H9 (cell line): ENCODE measurements around the gene CD2BP2. TPM values are rescaled to one million over a fixed set of nuclear protein-coding genes. Genes with fewer than 3 reads are reported as not detected.

ENCODE experiments used
- DNase-seq: peaks from one replicate; pipeline ENCODE4 v3.0.0-alpha.2; 2017
- H2AFZ ChIP-seq: one replicate; pipeline ENCODE4 v1.6.1; 2013; ENCODE audit warnings: mild to moderate bottlenecking, low read length, control low read depth, moderate library complexity
- H2AK5ac ChIP-seq: 2 replicates; pipeline ENCODE4 v1.6.1; 2013; ENCODE audit warnings: low read length, control low read depth, mixed read lengths; ENCODE audit not compliant: insufficient read length
- H2BK120ac ChIP-seq: one replicate; pipeline ENCODE4 v1.6.1; 2013; ENCODE audit warnings: low read depth, mild to moderate bottlenecking, low read length, control low read depth, inconsistent platforms; ENCODE audit not compliant: poor library complexity, severe bottlenecking
- H2BK12ac ChIP-seq: 2 replicates; pipeline ENCODE4 v1.6.1; 2013; ENCODE audit warnings: low read length, control low read depth, mixed read lengths, low read depth; ENCODE audit not compliant: insufficient read length
- H2BK15ac ChIP-seq: 2 replicates; pipeline ENCODE4 v1.6.1; 2013; ENCODE audit warnings: low read depth, low read length, control low read depth
- H2BK20ac ChIP-seq: one replicate; pipeline ENCODE4 v1.6.1; 2013; ENCODE audit warnings: low read depth, mild to moderate bottlenecking, low read length, control low read depth, inconsistent platforms; ENCODE audit not compliant: poor library complexity, severe bottlenecking
- H2BK5ac ChIP-seq: 2 replicates; pipeline ENCODE4 v1.6.1; 2013; ENCODE audit warnings: low read length, control low read depth, mixed read lengths; ENCODE audit not compliant: insufficient read length
- H3K14ac ChIP-seq: 2 replicates; pipeline ENCODE4 v1.6.1; 2013; ENCODE audit warnings: low read length, control low read depth; ENCODE audit not compliant: insufficient read depth
- H3K18ac ChIP-seq: 2 replicates; pipeline ENCODE4 v1.6.1; 2013; ENCODE audit warnings: low read depth, mild to moderate bottlenecking, mixed read lengths, low read length, control low read depth; ENCODE audit not compliant: insufficient read length
- H3K23ac ChIP-seq: 2 replicates; pipeline ENCODE4 v1.6.1; 2013; ENCODE audit warnings: low read length, control low read depth, mixed read lengths, low read depth; ENCODE audit not compliant: insufficient read length
- H3K23me2 ChIP-seq: 2 replicates; pipeline ENCODE4 v1.6.1; 2013; ENCODE audit warnings: low read depth, mild to moderate bottlenecking, mixed read lengths, low read length, control low read depth; ENCODE audit not compliant: insufficient read length, poor library complexity, severe bottlenecking
- H3K27ac ChIP-seq: 2 replicates; pipeline ENCODE4 v1.5.1; 2013; ENCODE audit warnings: low read length, control low read depth, mixed read lengths, low read depth; ENCODE audit not compliant: insufficient read length
- H3K27me3 ChIP-seq: 2 replicates; pipeline ENCODE4 v1.6.1; 2013; ENCODE audit warnings: low read length, control low read depth, inconsistent platforms; ENCODE audit not compliant: insufficient read depth
- H3K4ac ChIP-seq: 2 replicates; pipeline ENCODE4 v1.6.1; 2013; ENCODE audit warnings: low read depth, mild to moderate bottlenecking, control low read depth, inconsistent platforms, low read length, moderate library complexity
- H3K4me1 ChIP-seq: 2 replicates; pipeline ENCODE4 v1.6.1; 2013; ENCODE audit warnings: low read length, control low read depth, inconsistent platforms; ENCODE audit not compliant: insufficient read depth
- H3K4me2 ChIP-seq: 2 replicates; pipeline ENCODE4 v1.6.1; 2013; ENCODE audit warnings: low read length, control low read depth, mixed read lengths; ENCODE audit not compliant: insufficient read length, insufficient read depth
- H3K56ac ChIP-seq: 2 replicates; pipeline ENCODE4 v1.6.1; 2013; ENCODE audit warnings: low read depth, mild to moderate bottlenecking, mixed read lengths, low read length, control low read depth; ENCODE audit not compliant: insufficient read length
- H3K79me1 ChIP-seq: 2 replicates; pipeline ENCODE4 v1.6.1; 2013; ENCODE audit warnings: low read depth, mild to moderate bottlenecking, moderate library complexity, low read length, control low read depth, inconsistent platforms; ENCODE audit not compliant: insufficient read depth, poor library complexity, severe bottlenecking
- H3K79me2 ChIP-seq: 2 replicates; pipeline ENCODE4 v1.6.1; 2013; ENCODE audit warnings: low read length, control low read depth, inconsistent platforms; ENCODE audit not compliant: insufficient read depth
- H3K9ac ChIP-seq: 2 replicates; pipeline ENCODE4 v1.6.1; 2013; ENCODE audit warnings: low read length, control low read depth, mixed read lengths; ENCODE audit not compliant: insufficient read length; ENCODE audit errors: extremely low read depth
- H3K9me3 ChIP-seq: one replicate; pipeline ENCODE4 v1.6.1; 2013; ENCODE audit warnings: low read depth, low read length, inconsistent platforms; ENCODE audit not compliant: control insufficient read depth
- H3T11ph ChIP-seq: one replicate; pipeline ENCODE4 v1.6.1; 2013; ENCODE audit warnings: mild to moderate bottlenecking, low read length, control low read depth, inconsistent platforms
- H4K20me1 ChIP-seq: one replicate; pipeline ENCODE4 v1.6.1; 2013; ENCODE audit not compliant: control insufficient read depth, insufficient read length, insufficient read depth
- H4K5ac ChIP-seq: 2 replicates; pipeline ENCODE4 v1.6.1; 2013; ENCODE audit warnings: low read depth, mild to moderate bottlenecking, mixed read lengths, low read length, control low read depth; ENCODE audit not compliant: insufficient read length
- H4K8ac ChIP-seq: replicated peaks from 2 replicates; pipeline ENCODE4 v1.6.1; 2013; ENCODE audit warnings: low read length, control low read depth, mixed read lengths, low read depth; ENCODE audit not compliant: insufficient read length
- H4K91ac ChIP-seq: 2 replicates; pipeline ENCODE4 v1.6.1; 2013; ENCODE audit warnings: low read depth, mild to moderate bottlenecking, moderate library complexity, mixed read lengths, low read length, control low read depth; ENCODE audit not compliant: insufficient read length
- H3K27ac Mint-ChIP-seq, 3 experiments: 2 replicates in 2 of 3; 3 replicates in 1 of 3; pipeline ENCODE4 v1.8.0; 2020 to 2021; ENCODE audit warnings: mixed read lengths in 3 of 3, mild to moderate bottlenecking in 1 of 3, moderate library complexity in 1 of 3
- H3K27me3 Mint-ChIP-seq: 2 replicates; pipeline ENCODE4 v1.8.0; 2021; ENCODE audit warnings: low read depth, mild to moderate bottlenecking, moderate library complexity, mixed read lengths
- H3K36me3 Mint-ChIP-seq, 3 experiments: 2 replicates in 2 of 3; 3 replicates in 1 of 3; pipeline ENCODE4 v1.8.0; 2020 to 2021; ENCODE audit warnings: low read depth in 3 of 3, mixed read lengths in 3 of 3; ENCODE audit not compliant: insufficient read depth in 1 of 3
- H3K4me1 Mint-ChIP-seq, 2 experiments: 2 replicates each; pipeline ENCODE4 v1.8.0; 2020; ENCODE audit warnings: mixed read lengths in 2 of 2
- H3K4me3 Mint-ChIP-seq, 2 experiments: 2 replicates in 1 of 2; 3 replicates in 1 of 2; pipeline ENCODE4 v1.8.0; 2020 to 2021; ENCODE audit warnings: mild to moderate bottlenecking in 2 of 2, mixed read lengths in 2 of 2, moderate library complexity in 1 of 2
- H3K9me3 Mint-ChIP-seq, 2 experiments: 2 replicates in 1 of 2; 3 replicates in 1 of 2; pipeline ENCODE4 v1.8.0; 2020; ENCODE audit warnings: mild to moderate bottlenecking in 2 of 2, mixed read lengths in 2 of 2, moderate library complexity in 1 of 2
- CTCF ChIP-seq: fragments of 200-600 bp; sonication (generic); conservative IDR thresholded peaks from 3 replicates; pipeline ENCODE4 v1.8.0; 2021; ENCODE audit warnings: antibody characterized with exemption, mild to moderate bottlenecking
- WGBS: extraction: QIAGEN DNeasy Blood & Tissue Kit; methylation state at CpG from one replicate; pipeline ENCODE4 v1.1.7; 2013; ENCODE audit warnings: missing lambda C conversion rate, low lambda C conversion rate, mixed read lengths; ENCODE audit not compliant: insufficient read length; ENCODE audit errors: extremely low coverage; 5-methylcytosine and 5-hydroxymethylcytosine counted together
- total RNA-seq: library from RNA; stranded (reverse); gene quantifications from 2 replicates; pipeline ENCODE4 v1.2.1, GENCODE V29; 2021

CD2BP2 gene
- total RNA-seq, 1 experiment from 2014 or later, result 90.1 TPM

DNA sequence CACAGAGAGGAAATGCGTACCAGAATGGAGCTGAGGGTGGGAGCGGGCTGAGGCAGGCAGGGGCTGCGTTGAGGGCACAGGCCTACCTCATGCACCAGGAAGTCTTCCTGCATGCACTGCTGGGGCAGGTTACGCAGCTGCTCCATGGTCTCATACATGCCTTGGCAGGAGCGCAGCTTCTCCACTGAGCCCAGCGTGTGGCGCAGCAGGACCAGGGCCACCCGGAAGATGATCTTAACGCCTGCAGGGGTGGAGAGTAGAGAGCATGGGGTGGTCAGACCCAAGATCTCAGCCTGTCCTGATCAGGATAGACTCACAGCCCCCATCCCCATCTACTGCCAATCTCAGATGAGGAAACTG is 3.4 kb upstream of the CD2BP2 start:
- Histone ChIP-seq H3K14ac (no peak overlapping the region), H4K20me1 (no peaks in the 10 kb centered on the region), H3K56ac (no peak overlapping the region), H3K4ac (no peak overlapping the region), H2BK15ac (no peak overlapping the region), H3K9ac (no peak overlapping the region), H2BK5ac (no peak overlapping the region), H3K18ac (no peak overlapping the region), H4K5ac (no peak overlapping the region), H3K9me3 (no peaks in the 10 kb centered on the region), H3K79me1 (peaks cover 6% of the 10 kb centered on the region), H3T11ph (no peak overlapping the region), H3K79me2 (peaks cover 3% of the 10 kb centered on the region; the same call in 1 of the 2 replicates), H2AK5ac (no peak overlapping the region), H2AFZ (no peak overlapping the region), H4K91ac (no peak overlapping the region), H3K27me3 (no peaks in the 10 kb centered on the region), H3K4me2 (no peak overlapping the region), H3K23me2 (peaks cover 13% of the 10 kb centered on the region), H2BK120ac (no peak overlapping the region), H3K27ac (no peak overlapping the region), H2BK12ac (no peak overlapping the region), H3K4me1 (no peaks in the 10 kb centered on the region), H4K8ac (no peak overlapping the region), H2BK20ac (no peak overlapping the region), H3K23ac (no peak overlapping the region)
- WGBS, result no CpG with 5 or more reads among the region's 9 CpGs
- Mint-ChIP-seq H3K4me3 (no peak overlapping the region), H3K27me3 (no peaks in the 10 kb centered on the region), H3K9me3 (0 out of 5 replicates have a peak, but pooled peaks cover 0 to 2% of the 10 kb centered on the region in 2 experiments), H3K4me1 (peaks cover 23 to 36% of the 10 kb centered on the region in 2 experiments), H3K36me3 (peaks cover 17 to 54% (median 45%) of the 10 kb centered on the region in 3 experiments), H3K27ac (no peak overlapping the region)
- TF ChIP-seq CTCF, result no peak
- DNase-seq, result no peak
